OCI-LY1 (cell line): ENCODE results near the gene IL36G.

Source experiments
- EZH2 ChIP-seq: fragments of 200-600 bp; sonication (generic), shearing (Covaris generic); IDR thresholded peaks from 2 replicates; pipeline ENCODE4 v1.8.0; 2017; ENCODE audit warnings: borderline replicate concordance, mixed run types, mild to moderate bottlenecking, antibody characterized with exemption, low read length, moderate library complexity, mixed read lengths
- TF ChIP-seq, protein P1 (sequence below): fragments of 200-600 bp; sonication (generic), shearing (Covaris generic); IDR thresholded peaks from 2 replicates; pipeline ENCODE4 v1.5.1; 2017; ENCODE audit warnings: mild to moderate bottlenecking, antibody characterized with exemption, low read length, moderate library complexity, mixed read lengths

DNA sequence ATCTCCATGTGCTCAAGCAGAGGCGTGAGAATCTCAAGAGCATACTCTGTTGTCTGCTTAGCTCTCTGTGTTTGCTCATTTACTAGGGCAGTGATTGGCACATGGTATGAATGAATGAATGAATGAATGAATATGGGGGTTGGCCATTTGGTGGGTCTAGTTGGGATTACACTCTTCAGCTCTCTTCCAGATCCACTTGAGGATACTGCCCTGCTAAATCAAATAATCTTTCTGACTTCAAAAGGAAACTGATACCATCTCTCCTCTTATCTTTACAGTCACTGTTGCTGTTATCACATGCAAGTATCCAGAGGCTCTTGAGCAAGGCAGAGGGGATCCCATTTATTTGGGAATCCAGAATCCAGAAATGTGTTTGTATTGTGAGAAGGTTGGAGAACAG is 1.9 kb downstream of the IL36G start:
- TF ChIP-seq, protein P1, sequence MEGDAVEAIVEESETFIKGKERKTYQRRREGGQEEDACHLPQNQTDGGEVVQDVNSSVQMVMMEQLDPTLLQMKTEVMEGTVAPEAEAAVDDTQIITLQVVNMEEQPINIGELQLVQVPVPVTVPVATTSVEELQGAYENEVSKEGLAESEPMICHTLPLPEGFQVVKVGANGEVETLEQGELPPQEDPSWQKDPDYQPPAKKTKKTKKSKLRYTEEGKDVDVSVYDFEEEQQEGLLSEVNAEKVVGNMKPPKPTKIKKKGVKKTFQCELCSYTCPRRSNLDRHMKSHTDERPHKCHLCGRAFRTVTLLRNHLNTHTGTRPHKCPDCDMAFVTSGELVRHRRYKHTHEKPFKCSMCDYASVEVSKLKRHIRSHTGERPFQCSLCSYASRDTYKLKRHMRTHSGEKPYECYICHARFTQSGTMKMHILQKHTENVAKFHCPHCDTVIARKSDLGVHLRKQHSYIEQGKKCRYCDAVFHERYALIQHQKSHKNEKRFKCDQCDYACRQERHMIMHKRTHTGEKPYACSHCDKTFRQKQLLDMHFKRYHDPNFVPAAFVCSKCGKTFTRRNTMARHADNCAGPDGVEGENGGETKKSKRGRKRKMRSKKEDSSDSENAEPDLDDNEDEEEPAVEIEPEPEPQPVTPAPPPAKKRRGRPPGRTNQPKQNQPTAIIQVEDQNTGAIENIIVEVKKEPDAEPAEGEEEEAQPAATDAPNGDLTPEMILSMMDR = no peak
- no peak for TF ChIP-seq EZH2
